Measurements from ENCODE around the gene PRKCA.

Gene PRKCA

GRCh38 chr17:66508896-66509844, 206.8 kb downstream of the PRKCA start:
- TF ChIP-seq CTCF (IDR thresholded peaks at IDR 0.05; ENCODE audit: insufficient read depth, low read length, missing control alignments), result no peak
- CTCF ChIA-PET, result interaction anchor here (1.0 kb wide), 1 partner anchor 9 kb away, joined by 3 read pairs; no protein-coding TSS in a partner anchor
- peak; percentile 73 for DNase-seq (ENCODE audit: low read depth, low spot score)
- POLR2A ChIA-PET, result no interaction called here
- no peak overlapping the region for H3K4me3 ChIP-seq (ENCODE audit: low read depth, low read length)

DNA sequence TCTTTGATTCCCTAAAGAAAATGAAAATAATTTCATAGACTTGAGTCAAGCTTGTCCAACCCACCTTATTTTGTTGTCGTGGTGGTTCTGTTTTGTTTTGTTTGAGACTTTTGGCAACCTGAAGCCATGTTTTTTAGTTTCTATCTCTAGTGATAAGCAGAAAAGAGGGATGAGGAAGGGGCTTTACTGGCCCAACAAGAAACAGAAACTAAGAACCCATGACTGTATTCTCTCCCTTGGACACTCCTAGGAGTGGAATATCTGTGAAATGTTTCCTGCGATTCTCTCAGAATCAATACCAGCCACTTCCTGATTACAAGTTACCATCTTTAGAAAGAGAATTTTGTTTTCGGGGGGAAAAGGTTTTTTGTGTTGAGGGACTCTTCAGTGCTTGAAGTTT, 207.5 kb downstream of the PRKCA start:
- no peak for TF ChIP-seq CTCF (IDR thresholded peaks at IDR 0.05; ENCODE audit: insufficient read depth, low read length, missing control alignments)
- H3K4me3 ChIP-seq (ENCODE audit: low read depth, low read length), result no peak overlapping the region
- ChIA-PET CTCF (no interaction called here), POLR2A (no interaction called here)
- DNase-seq (ENCODE audit: low read depth, low spot score), result no peak

DNA sequence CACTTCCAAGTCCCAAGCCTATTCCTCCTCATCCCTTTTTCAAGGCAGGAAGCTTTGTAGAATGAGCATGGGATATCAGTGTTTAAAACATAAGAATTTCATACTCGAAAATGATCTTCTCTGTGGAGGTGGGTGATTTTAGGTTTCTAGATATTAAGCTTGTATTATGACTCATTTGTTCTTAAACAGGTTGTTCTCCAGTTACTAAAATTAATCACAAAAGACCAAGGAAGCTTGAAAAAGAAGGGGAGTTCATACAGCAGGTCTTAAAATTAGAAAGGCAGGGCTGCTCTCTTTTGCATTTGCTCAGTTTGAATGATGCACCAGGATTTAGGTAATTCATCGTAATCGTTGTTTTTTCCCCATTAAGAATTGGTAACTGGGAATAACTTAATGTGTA, 208.7 kb downstream of the PRKCA start:
- no peak for TF ChIP-seq CTCF (IDR thresholded peaks at IDR 0.05; ENCODE audit: insufficient read depth, low read length, missing control alignments)
- POLR2A ChIA-PET, result no interaction called here
- H3K4me3 ChIP-seq (ENCODE audit: low read depth, low read length), result no peak overlapping the region
- CTCF ChIA-PET, result interaction anchor here (1.7 kb wide), 1 partner anchor 18 kb away, joined by 4 read pairs; no protein-coding TSS in a partner anchor
- no peak for DNase-seq (ENCODE audit: low read depth, low spot score)

GRCh38 chr17:66514227-66514806, 211.9 kb downstream of the PRKCA start:
- TF ChIP-seq CTCF (IDR thresholded peaks at IDR 0.05; ENCODE audit: insufficient read depth, low read length, missing control alignments), result no peak
- ChIA-PET POLR2A (no interaction called here), CTCF (no interaction called here)
- no peak for DNase-seq (ENCODE audit: low read depth, low spot score)
- H3K4me3 ChIP-seq (ENCODE audit: low read depth, low read length), result no peak overlapping the region

GRCh38 chr17:66515974-66516373, 213.6 kb downstream of the PRKCA start:
- no peak for DNase-seq (ENCODE audit: low read depth, low spot score)
- CTCF ChIA-PET, result interaction anchor here (1.0 kb wide), 1 partner anchor 261 kb away, joined by 3 read pairs; no protein-coding TSS in a partner anchor
- POLR2A ChIA-PET, result no interaction called here
- no peak for TF ChIP-seq CTCF (IDR thresholded peaks at IDR 0.05; ENCODE audit: insufficient read depth, low read length, missing control alignments)
- H3K4me3 ChIP-seq (ENCODE audit: low read depth, low read length), result no peak overlapping the region

DNA sequence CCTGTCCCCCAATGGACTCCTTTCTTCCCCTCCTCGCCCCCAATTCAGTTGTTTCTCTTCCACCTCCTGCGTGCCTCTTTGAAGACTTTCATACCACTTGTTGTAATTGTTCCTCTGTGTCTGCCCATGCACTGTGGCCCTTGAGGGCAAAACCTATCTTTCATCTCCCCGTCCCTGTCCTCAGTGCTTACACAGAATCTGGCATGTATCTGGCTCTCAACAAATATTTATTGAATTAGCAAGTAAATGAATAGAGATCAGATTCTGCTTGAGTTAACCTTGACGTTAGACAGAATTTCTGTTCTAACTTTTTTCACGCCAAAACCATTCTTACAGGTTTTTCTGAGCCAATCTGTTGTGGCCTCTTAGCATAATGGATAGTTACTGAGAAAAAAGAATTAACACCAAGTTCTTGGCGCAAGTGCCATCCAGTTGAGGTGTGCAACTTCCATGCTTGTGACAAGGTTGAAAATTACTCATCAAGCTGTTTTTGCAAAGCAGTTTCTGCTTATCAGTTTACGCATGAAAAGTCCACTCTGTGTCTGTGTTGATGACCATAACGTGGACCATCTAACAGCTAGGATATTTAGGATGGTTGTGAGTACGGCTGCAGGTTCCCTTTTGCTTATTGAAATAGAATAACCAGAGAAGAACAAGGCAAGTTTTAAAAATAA, 215.1 kb downstream of the PRKCA start:
- POLR2A ChIA-PET, result no interaction called here

More for the DNA sequence above, 215.1 kb downstream of the PRKCA start:
- no peak overlapping the region for H3K4me3 ChIP-seq (ENCODE audit: low read depth, low read length)
- no peak for DNase-seq (ENCODE audit: low read depth, low spot score)
- CTCF ChIA-PET, result interaction anchor here (0.7 to 1.0 kb wide), 2 partner anchors 9 to 262 kb away, joined by 3 read pairs; no protein-coding TSS in a partner anchor
- no peak for TF ChIP-seq CTCF (IDR thresholded peaks at IDR 0.05; ENCODE audit: insufficient read depth, low read length, missing control alignments)
